PFSK-1 (cell line): ENCODE measurements around the gene ZNF311.

Source experiments
- FOXP2 ChIP-seq: optimal IDR thresholded peaks from 2 replicates; pipeline ENCODE3; 2011; ENCODE audit warnings: borderline replicate concordance, control low read depth, inconsistent platforms; ENCODE audit not compliant: insufficient read depth; ENCODE audit errors: extremely low read length, extremely low read depth
- POLR2AphosphoS5 ChIP-seq: IDR thresholded peaks from 2 replicates; pipeline ENCODE4 v1.6.1; 2012; ENCODE audit warnings: low read depth, mild to moderate bottlenecking, control low read depth, low read length, moderate library complexity
- REST ChIP-seq, 2 experiments: IDR thresholded peaks; 2 replicates each; pipeline versions ENCODE4 v1.6.1 to v1.8.0; 2011 to 2012; ENCODE audit warnings: low read depth in 2 of 2, low read length in 2 of 2, control low read depth in 1 of 2, inconsistent platforms in 1 of 2, mild to moderate bottlenecking in 1 of 2, moderate library complexity in 1 of 2; ENCODE audit not compliant: insufficient read depth in 1 of 2
- SIN3A ChIP-seq: IDR thresholded peaks from 2 replicates; pipeline ENCODE4 v1.6.1; 2012; ENCODE audit warnings: mild to moderate bottlenecking, low read length, moderate library complexity, borderline replicate concordance; ENCODE audit not compliant: insufficient read depth
- TAF1 ChIP-seq: IDR thresholded peaks from 2 replicates; pipeline ENCODE4 v1.6.1; 2012; ENCODE audit warnings: low read length, control low read depth, borderline replicate concordance; ENCODE audit not compliant: insufficient read depth

- TF ChIP-seq TAF1 (no peak), REST (IDR thresholded peaks at IDR 0.05; ENCODE audit: insufficient read depth in 1 of 2, low read depth in 2 of 2, low read length in 2 of 2) (no peak), SIN3A (no peak), POLR2AphosphoS5 (no peak), FOXP2 (no peak)
Measured at GRCh38 chr6:29035951-29036350, 30.8 kb upstream of the ZNF311 start.
